Ishikawa (cell line): ENCODE data around the gene ACSF3.

Experiments used
- CEBPB ChIP-seq: IDR thresholded peaks from 2 replicates; pipeline ENCODE4 v1.6.1; 2012
- CREB1 ChIP-seq: IDR thresholded peaks from 2 replicates; pipeline ENCODE4 v1.6.1; 2012; ENCODE audit warnings: low read depth
- EGR1 ChIP-seq: IDR thresholded peaks from 2 replicates; pipeline ENCODE4 v1.6.1; 2012
- EP300 ChIP-seq: IDR thresholded peaks from 2 replicates; pipeline ENCODE4 v1.6.1; 2012; ENCODE audit warnings: borderline replicate concordance
- FOXM1 ChIP-seq: IDR thresholded peaks from 2 replicates; pipeline ENCODE4 v1.6.1; 2012; ENCODE audit warnings: low read depth, borderline replicate concordance
- MAX ChIP-seq: IDR thresholded peaks from 2 replicates; pipeline ENCODE4 v1.6.1; 2012
- NFIC ChIP-seq: IDR thresholded peaks from 2 replicates; pipeline ENCODE4 v1.6.1; 2012
- RAD21 ChIP-seq: IDR thresholded peaks from 2 replicates; pipeline ENCODE4 v1.6.1; 2012; ENCODE audit warnings: low read depth
- REST ChIP-seq: IDR thresholded peaks from 2 replicates; pipeline ENCODE4 v1.6.1; 2012; ENCODE audit warnings: low read depth, mild to moderate bottlenecking
- TAF1 ChIP-seq: IDR thresholded peaks from 2 replicates; pipeline ENCODE4 v1.6.1; 2012; ENCODE audit warnings: low read depth, mild to moderate bottlenecking
- TCF12 ChIP-seq: IDR thresholded peaks from 2 replicates; pipeline ENCODE4 v1.6.1; 2012; ENCODE audit warnings: low read depth
- TEAD4 ChIP-seq: IDR thresholded peaks from 2 replicates; pipeline ENCODE4 v1.6.1; 2012
- USF1 ChIP-seq: IDR thresholded peaks from 2 replicates; pipeline ENCODE4 v1.6.1; 2012
- YY1 ChIP-seq: IDR thresholded peaks from 2 replicates; pipeline ENCODE4 v1.6.1; 2012; ENCODE audit warnings: low read depth
- ZBTB7A ChIP-seq: IDR thresholded peaks from 2 replicates; pipeline ENCODE4 v1.6.1; 2012; ENCODE audit warnings: low read depth

The ACSF3 gene

GRCh38 chr16:89147085-89147817 lies 53.6 kb downstream of the ACSF3 start:
- no peak for TF ChIP-seq ZBTB7A
- TF ChIP-seq USF1 = no peak
- no peak for TF ChIP-seq EGR1
- no peak for TF ChIP-seq TEAD4
- TF ChIP-seq FOXM1 = no peak
- TF ChIP-seq NFIC = no peak
- no peak for TF ChIP-seq EP300
- no peak for TF ChIP-seq TCF12
- no peak for TF ChIP-seq TAF1
- TF ChIP-seq REST = no peak

GRCh38 chr16:89149386-89149785 lies 55.7 kb downstream of the ACSF3 start:
- TF ChIP-seq CREB1 (no peak), FOXM1 (no peak), MAX (no peak), EP300 (no peak), EGR1 (no peak), TCF12 (no peak), YY1 (no peak), RAD21 (no peak), TAF1 (no peak), REST (no peak)

- no peak for TF ChIP-seq CREB1
- no peak for TF ChIP-seq USF1
- TF ChIP-seq TCF12 = no peak
- no peak for TF ChIP-seq EP300
- TF ChIP-seq RAD21 = no peak
- no peak for TF ChIP-seq MAX
- TF ChIP-seq TAF1 = no peak
- no peak for TF ChIP-seq YY1
- TF ChIP-seq ZBTB7A = no peak
Measured at GRCh38 chr16:89150090-89150835, 56.6 kb downstream of the ACSF3 start.

- TF ChIP-seq REST = no peak
- no peak for TF ChIP-seq EP300
- TF ChIP-seq TCF12 = no peak
- TF ChIP-seq ZBTB7A = no peak
- no peak for TF ChIP-seq MAX
- TF ChIP-seq CREB1 = no peak
- TF ChIP-seq USF1 = no peak
- TF ChIP-seq NFIC = no peak
- no peak for TF ChIP-seq YY1
- TF ChIP-seq TEAD4 = no peak
- TF ChIP-seq EGR1 = no peak
- no peak for TF ChIP-seq FOXM1
- no peak for TF ChIP-seq RAD21
- TF ChIP-seq CEBPB = no peak
- no peak for TF ChIP-seq TAF1
Measured at GRCh38 chr16:89150981-89151380, 57.3 kb downstream of the ACSF3 start.
